Activated CD8-positive, alpha-beta T cell treated with anti-CD3 and anti-CD28 coated beads for 36 hours (primary cell): ENCODE measurements around the gene CHST9. TPM values are rescaled to one million over a fixed set of nuclear protein-coding genes. Genes with fewer than 3 reads are reported as not detected.

Experiments used
- ATAC-seq: fragments of 200-7000 bp; cut with Tn5 transposase; one replicate; pipeline ENCODE4 v1.10.0; 2021; ENCODE audit warnings: mild to moderate bottlenecking, moderate library complexity
- CTCF ChIA-PET: fragments of 350-600 bp; sonication (Branson Sonifier 250); formaldehyde crosslinking; loops from one replicate; lab custom pipeline; 2021; ENCODE audit warnings: antibody characterized with exemption; lab: Charles Lee
- POLR2A ChIA-PET: fragments of 350-600 bp; sonication (Branson Sonifier 250); formaldehyde crosslinking; loops from one replicate; lab custom pipeline; 2021; ENCODE audit warnings: antibody characterized with exemption; lab: Charles Lee
- DNase-seq: peaks from one replicate; pipeline ENCODE4 v3.0.0-alpha.2; 2020
- H3K27ac Mint-ChIP-seq: one replicate; pipeline ENCODE4 v1.8.0; 2021; ENCODE audit warnings: mild to moderate bottlenecking, mixed read lengths
- H3K27me3 Mint-ChIP-seq: one replicate; pipeline ENCODE4 v1.8.0; 2021; ENCODE audit warnings: mixed read lengths
- H3K36me3 Mint-ChIP-seq: one replicate; pipeline ENCODE4 v1.8.0; 2021; ENCODE audit warnings: low read depth, mixed read lengths
- H3K4me1 Mint-ChIP-seq: one replicate; pipeline ENCODE4 v1.8.0; 2021; ENCODE audit warnings: low read depth, mixed read lengths
- H3K4me3 Mint-ChIP-seq: one replicate; pipeline ENCODE4 v1.8.0; 2021; ENCODE audit warnings: mild to moderate bottlenecking, moderate library complexity, mixed read lengths
- H3K9me3 Mint-ChIP-seq: one replicate; pipeline ENCODE4 v1.8.0; 2021; ENCODE audit warnings: mixed read lengths
- intact Hi-C: fragments of 100-400 bp; cut with micrococcal nuclease; formaldehyde crosslinking; loops from one replicate; pipeline ENCODE4 v1.10.0; 2022
- total RNA-seq, 2 experiments: library from RNA; stranded (reverse); gene quantifications; one replicate each; pipeline ENCODE4 v1.2.3, GENCODE V29; 2021
- TF ChIP-seq, protein P1 (sequence below): fragments of 200-600 bp; IDR thresholded peaks from one replicate; pipeline ENCODE4 v1.8.0; 2022; ENCODE audit warnings: antibody characterized with exemption, mild to moderate bottlenecking

CHST9 gene
- total RNA-seq, 2 experiments from 2014 or later: not detected

DNA sequence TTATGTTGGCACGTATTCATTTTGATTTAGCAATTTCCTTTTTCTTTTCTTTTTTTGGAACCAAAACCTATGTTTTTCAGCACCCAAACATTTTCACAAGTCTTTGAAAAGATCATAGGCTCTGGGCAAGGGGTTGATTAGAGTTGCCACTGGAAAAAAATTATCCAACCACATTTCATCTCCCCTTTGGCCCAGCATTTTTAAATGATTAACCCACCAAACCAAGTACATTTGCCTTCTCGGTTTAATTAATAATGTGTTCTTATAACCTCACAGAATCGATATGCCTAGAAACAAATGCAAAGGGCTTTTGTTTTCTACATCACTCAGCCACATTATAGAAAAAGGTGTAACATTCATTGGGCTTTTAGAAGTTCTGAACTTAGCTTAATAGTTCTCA lies 66.1 kb downstream of the CHST9 start:
- ATAC-seq (no peak), DNase-seq (no peak)
- Mint-ChIP-seq H3K9me3 (no peaks in the 10 kb centered on the region), H3K27me3 (no peaks in the 10 kb centered on the region), H3K27ac (no peak overlapping the region), H3K4me3 (no peak overlapping the region), H3K4me1 (no peaks in the 10 kb centered on the region), H3K36me3 (no peaks in the 10 kb centered on the region)
- POLR2A ChIA-PET: no interaction called here
- CTCF ChIA-PET: interaction anchor here (0.9 kb wide), 1 partner anchor 9 kb away, joined by 3 read pairs; no protein-coding TSS in a partner anchor
- TF ChIP-seq, protein P1, sequence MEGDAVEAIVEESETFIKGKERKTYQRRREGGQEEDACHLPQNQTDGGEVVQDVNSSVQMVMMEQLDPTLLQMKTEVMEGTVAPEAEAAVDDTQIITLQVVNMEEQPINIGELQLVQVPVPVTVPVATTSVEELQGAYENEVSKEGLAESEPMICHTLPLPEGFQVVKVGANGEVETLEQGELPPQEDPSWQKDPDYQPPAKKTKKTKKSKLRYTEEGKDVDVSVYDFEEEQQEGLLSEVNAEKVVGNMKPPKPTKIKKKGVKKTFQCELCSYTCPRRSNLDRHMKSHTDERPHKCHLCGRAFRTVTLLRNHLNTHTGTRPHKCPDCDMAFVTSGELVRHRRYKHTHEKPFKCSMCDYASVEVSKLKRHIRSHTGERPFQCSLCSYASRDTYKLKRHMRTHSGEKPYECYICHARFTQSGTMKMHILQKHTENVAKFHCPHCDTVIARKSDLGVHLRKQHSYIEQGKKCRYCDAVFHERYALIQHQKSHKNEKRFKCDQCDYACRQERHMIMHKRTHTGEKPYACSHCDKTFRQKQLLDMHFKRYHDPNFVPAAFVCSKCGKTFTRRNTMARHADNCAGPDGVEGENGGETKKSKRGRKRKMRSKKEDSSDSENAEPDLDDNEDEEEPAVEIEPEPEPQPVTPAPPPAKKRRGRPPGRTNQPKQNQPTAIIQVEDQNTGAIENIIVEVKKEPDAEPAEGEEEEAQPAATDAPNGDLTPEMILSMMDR: no peak
- intact Hi-C loops: no loop called here

DNA sequence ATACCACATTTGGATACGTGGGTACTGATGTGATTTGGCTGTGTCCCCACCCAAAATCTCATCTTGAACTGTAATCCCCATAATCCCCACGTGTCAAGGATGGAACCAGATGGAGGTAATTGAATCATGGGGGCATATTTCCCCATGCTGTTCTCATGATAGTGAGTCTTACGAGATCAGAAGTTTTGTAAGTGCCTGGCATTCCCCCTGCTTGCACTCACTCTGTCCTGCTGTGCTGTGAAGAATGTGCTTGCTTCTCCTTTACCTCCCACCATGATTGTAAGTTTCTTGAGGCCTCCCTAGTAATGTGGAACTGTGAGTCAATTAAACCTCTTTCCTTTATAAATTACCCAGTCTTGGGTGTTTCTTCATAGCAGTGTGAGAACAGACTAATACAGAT lies 70.3 kb downstream of the CHST9 start:
- Mint-ChIP-seq H3K27me3 (no peaks in the 10 kb centered on the region), H3K27ac (no peak overlapping the region), H3K4me1 (no peaks in the 10 kb centered on the region), H3K36me3 (no peaks in the 10 kb centered on the region), H3K4me3 (no peak overlapping the region), H3K9me3 (no peaks in the 10 kb centered on the region)
- intact Hi-C loops: no loop called here
- DNase-seq (no peak), ATAC-seq (no peak)
- TF ChIP-seq, protein P1: no peak
- ChIA-PET CTCF (no interaction called here), POLR2A (no interaction called here)

DNA sequence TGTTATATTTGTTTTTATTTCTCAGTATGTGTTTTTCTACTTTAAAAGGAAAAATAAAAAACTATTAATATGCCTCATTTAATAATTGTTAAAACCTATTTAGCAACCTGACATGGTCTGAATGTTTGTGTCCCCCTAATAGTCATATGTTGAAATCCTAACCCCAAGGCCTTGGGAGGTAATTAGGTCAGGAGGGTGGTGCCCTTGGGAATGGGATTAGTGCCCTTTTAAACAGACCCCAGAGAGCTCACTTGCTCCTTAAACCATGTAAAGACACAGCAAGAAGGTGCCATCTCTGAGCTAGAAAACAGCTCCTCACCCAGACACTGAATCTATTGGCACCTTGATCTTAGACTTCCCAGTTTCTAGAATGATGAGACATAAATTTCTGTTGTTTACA lies 71.8 kb downstream of the CHST9 start:
- Mint-ChIP-seq H3K9me3 (no peaks in the 10 kb centered on the region), H3K4me3 (no peak overlapping the region), H3K4me1 (no peaks in the 10 kb centered on the region), H3K36me3 (no peaks in the 10 kb centered on the region), H3K27me3 (no peaks in the 10 kb centered on the region), H3K27ac (no peak overlapping the region)
- intact Hi-C loops: no loop called here
- ATAC-seq (no peak), DNase-seq (no peak)
- TF ChIP-seq, protein P1: no peak
- ChIA-PET CTCF (no interaction called here), POLR2A (no interaction called here)

DNA sequence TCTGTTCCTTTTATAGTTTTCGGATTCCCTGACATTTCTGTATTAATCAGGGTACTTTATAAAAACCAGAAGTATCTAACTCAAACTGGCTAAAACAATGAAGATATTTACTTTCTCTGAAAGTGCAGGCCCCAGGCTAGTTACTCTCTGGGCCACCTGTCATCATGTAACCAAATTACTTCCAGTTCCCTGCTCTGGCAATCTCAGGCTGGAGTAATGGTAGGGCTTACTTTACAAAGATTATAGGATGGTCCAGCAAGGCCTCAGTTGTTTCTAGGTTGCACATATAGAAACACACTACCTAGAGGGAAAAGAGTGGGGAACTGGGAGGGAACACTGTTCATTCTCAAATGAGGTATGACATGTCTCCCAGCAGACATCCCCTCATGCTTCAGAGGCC lies 74.8 kb downstream of the CHST9 start:
- POLR2A ChIA-PET: no interaction called here
- ATAC-seq (no peak), DNase-seq (no peak)
- TF ChIP-seq, protein P1: no peak
- Mint-ChIP-seq H3K4me1 (no peaks in the 10 kb centered on the region), H3K36me3 (no peaks in the 10 kb centered on the region), H3K9me3 (no peaks in the 10 kb centered on the region), H3K27me3 (no peaks in the 10 kb centered on the region), H3K4me3 (no peak overlapping the region), H3K27ac (no peak overlapping the region)
- intact Hi-C loops: no loop called here
- CTCF ChIA-PET: interaction anchor here (1.1 kb wide), 1 partner anchor 9 kb away, joined by 3 read pairs; no protein-coding TSS in a partner anchor

DNA sequence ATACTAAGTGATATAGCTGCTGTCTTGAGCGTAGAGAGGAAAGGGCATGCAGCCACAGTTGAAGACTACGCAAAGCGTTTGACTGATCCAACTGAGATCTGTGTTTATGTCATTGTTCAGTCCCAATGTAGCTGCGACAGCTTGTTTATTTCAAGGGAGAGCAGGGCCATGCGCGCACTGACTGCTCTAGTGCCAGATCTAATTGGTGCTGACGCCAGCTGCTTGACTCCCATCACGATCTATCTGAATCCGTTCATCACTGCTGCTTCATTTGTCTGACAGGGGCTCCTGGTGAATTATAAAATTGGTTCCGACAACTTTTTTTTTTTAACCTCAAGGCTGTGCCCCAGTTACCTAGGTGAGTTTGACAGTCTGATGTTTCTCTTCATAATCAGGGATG lies 75.7 kb downstream of the CHST9 start:
- intact Hi-C loops: no loop called here

More for the DNA sequence above, 75.7 kb downstream of the CHST9 start:
- ChIA-PET CTCF (interaction anchor here (1.1 kb wide), 1 partner anchor 10 kb away, joined by 3 read pairs; no protein-coding TSS in a partner anchor), POLR2A (no interaction called here)
- no peaks in the 10 kb centered on the region for H3K36me3 Mint-ChIP-seq
- TF ChIP-seq, protein P1: no peak
- H3K27me3 Mint-ChIP-seq: no peaks in the 10 kb centered on the region
- no peak overlapping the region for H3K27ac Mint-ChIP-seq
- H3K4me3 Mint-ChIP-seq: no peak overlapping the region
- DNase-seq (no peak), ATAC-seq (no peak)
- H3K4me1 Mint-ChIP-seq: no peaks in the 10 kb centered on the region
- H3K9me3 Mint-ChIP-seq: no peaks in the 10 kb centered on the region
